Glutamatergic neuron (in vitro differentiated cells): Measurements from ENCODE around the gene SDC3. TPM values are rescaled to one million over a fixed set of nuclear protein-coding genes. Genes with fewer than 3 reads are reported as not detected.

Experiments used
- DNase-seq: peaks from one replicate; pipeline ENCODE4 v3.0.0; 2022
- H3K27ac Mint-ChIP-seq: one replicate; pipeline ENCODE4 v1.8.0; 2020; ENCODE audit warnings: mild to moderate bottlenecking, mixed read lengths, inconsistent platforms; ENCODE audit not compliant: unreplicated experiment
- H3K27me3 Mint-ChIP-seq: one replicate; pipeline ENCODE4 v1.8.0; 2020; ENCODE audit warnings: mild to moderate bottlenecking, moderate library complexity, mixed read lengths, inconsistent platforms; ENCODE audit not compliant: unreplicated experiment
- H3K36me3 Mint-ChIP-seq: one replicate; pipeline ENCODE4 v1.8.0; 2020; ENCODE audit warnings: mild to moderate bottlenecking, mixed read lengths, inconsistent platforms; ENCODE audit not compliant: unreplicated experiment
- H3K4me1 Mint-ChIP-seq: one replicate; pipeline ENCODE4 v1.8.0; 2020; ENCODE audit warnings: mild to moderate bottlenecking, low read depth, mixed read lengths, inconsistent platforms; ENCODE audit not compliant: unreplicated experiment
- H3K4me3 Mint-ChIP-seq: one replicate; pipeline ENCODE4 v1.8.0; 2020; ENCODE audit warnings: mild to moderate bottlenecking, mixed read lengths, inconsistent platforms; ENCODE audit not compliant: unreplicated experiment
- H3K9me3 Mint-ChIP-seq: one replicate; pipeline ENCODE4 v1.8.0; 2020; ENCODE audit warnings: mild to moderate bottlenecking, moderate library complexity, mixed read lengths, inconsistent platforms; ENCODE audit not compliant: unreplicated experiment
- CTCF ChIP-seq: fragments of 200-600 bp; sonication (generic); IDR thresholded peaks from one replicate; pipeline ENCODE4 v1.5.0; 2021; ENCODE audit not compliant: partially characterized antibody, unreplicated experiment
- total RNA-seq: library from RNA; stranded (reverse); fragmentation: NEBNext Ultra II Directional; extraction: Animal tissue kit (Norgen Biotek cat#: 25700); gene quantifications from one replicate; pipeline ENCODE4 v1.2.1, GENCODE V29; 2021; ENCODE audit not compliant: unreplicated experiment

SDC3 gene
- total RNA-seq, 1 donor from 2014 or later, result 41.7 TPM

DNA sequence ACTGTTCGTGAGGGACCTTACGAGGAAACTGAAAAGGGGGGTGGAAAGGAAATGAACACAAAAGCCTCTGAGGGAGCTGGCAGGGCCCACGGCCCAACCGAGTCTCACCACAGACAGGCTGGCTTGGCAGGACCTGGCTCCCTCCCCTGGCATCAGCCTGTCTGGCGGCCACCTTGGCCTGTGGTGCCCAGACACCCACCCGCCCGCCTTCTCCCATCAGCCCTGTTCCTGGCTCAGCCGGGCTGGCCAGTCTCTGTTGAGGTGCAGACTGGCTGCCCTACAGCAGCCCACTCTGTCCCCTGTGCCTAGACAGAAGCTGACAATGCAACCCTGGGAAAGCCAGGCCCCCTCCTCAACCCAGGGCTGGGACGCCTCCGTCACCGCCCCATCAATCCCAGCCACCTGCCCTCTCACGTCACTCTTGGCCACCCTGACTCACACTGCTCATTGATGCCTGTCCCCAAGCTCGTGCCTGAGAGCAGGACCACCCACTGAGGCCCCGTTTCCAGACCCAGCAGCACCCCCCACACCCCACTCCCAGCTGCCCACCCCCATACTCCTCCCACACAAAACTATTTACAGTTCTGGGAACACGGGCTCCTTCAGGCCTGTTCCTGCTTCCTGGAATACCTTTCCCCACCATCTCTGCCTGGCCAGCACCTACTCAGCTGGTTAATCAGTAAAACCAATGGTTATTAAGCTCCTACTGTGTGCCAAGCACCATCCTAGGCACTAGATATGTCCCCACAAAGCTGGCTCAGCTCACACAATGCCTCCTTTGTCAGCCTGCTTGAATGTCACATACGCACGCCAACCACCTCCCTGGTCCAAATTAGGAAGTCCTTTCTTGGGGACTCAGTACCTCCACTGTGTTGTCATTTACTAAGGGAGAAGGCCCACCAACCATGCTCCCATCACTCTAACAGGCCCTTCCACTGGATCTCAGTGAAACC lies 22.7 kb downstream of the SDC3 start:
- no peak for DNase-seq
- Mint-ChIP-seq H3K27me3 (peaks cover 2% of the 10 kb centered on the region), H3K27ac (no peak overlapping the region), H3K9me3 (peaks cover 4% of the 10 kb centered on the region), H3K4me3 (no peak overlapping the region), H3K36me3 (no peaks in the 10 kb centered on the region), H3K4me1 (peaks cover 14% of the 10 kb centered on the region)
- no peak for TF ChIP-seq CTCF

DNA sequence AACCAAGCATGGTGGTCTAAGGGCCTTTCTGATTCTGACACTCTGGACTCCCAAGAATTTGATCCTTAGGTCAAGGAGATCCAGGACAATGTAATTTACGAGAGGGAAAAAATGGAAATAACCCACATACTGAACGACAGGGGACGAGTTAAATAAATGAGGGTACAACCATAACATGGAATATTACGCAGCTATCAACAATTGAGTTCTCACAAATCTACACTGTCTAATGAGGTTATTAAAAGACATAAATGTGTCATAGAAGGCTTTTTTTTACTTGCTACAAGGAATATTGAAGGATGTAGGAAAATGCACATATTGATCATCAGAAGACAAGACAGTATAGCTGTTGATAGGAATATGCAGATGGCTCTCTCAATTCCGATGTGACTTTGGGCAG lies 23.8 kb downstream of the SDC3 start:
- peaks cover 4% of the 10 kb centered on the region for H3K27me3 Mint-ChIP-seq
- no peak for DNase-seq
- no peak for TF ChIP-seq CTCF
- no peaks in the 10 kb centered on the region for H3K36me3 Mint-ChIP-seq
- H3K27ac Mint-ChIP-seq, result no peak overlapping the region
- H3K4me3 Mint-ChIP-seq, result no peak overlapping the region
- H3K9me3 Mint-ChIP-seq, result peaks cover 4% of the 10 kb centered on the region
- peaks cover 24% of the 10 kb centered on the region for H3K4me1 Mint-ChIP-seq

GRCh38 chr1:30883389-30884172 lies 25.0 kb downstream of the SDC3 start:
- DNase-seq, result no peak
- no peak for TF ChIP-seq CTCF
- Mint-ChIP-seq H3K36me3 (no peaks in the 10 kb centered on the region), H3K27me3 (peaks cover 4% of the 10 kb centered on the region), H3K27ac (no peak overlapping the region), H3K9me3 (peaks cover 6% of the 10 kb centered on the region), H3K4me1 (peaks cover 26% of the 10 kb centered on the region), H3K4me3 (no peak overlapping the region)

DNA sequence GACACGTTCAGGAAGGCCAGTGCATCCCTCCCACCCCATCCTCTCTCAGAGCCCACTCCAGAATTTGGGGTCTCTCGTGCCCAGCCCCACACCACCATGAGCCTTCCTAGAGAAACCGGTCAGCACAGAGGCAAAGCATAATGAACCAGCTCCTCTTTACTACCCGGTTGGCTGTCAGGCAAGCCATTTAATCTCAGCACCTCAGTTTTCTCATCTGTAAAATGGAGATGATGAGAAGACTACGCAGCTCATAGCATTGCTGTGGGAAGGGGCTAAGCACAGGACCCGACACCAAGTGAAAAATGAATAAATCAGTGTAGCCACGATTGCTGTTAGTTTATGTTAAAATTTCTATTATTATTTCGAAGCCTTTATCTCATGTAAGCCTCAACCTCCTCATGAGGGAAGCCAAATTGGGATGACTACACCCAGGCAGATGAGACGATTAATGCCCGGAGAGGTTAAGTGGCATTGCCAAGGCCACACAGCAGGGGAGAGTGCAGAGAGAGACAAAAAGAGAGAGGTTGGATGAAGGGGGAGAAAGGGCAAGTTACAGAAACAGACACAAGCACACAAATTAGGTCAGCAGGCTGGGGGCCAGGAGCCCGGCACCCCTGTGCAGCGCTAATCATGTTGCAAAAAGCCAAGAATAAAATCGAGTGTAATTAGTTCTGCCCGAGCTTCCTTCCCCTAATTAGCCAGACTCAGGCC lies 25.7 kb downstream of the SDC3 start:
- no peaks in the 10 kb centered on the region for H3K36me3 Mint-ChIP-seq
- H3K27ac Mint-ChIP-seq, result no peak overlapping the region
- peaks cover 4% of the 10 kb centered on the region for H3K27me3 Mint-ChIP-seq
- H3K9me3 Mint-ChIP-seq, result peaks cover 6% of the 10 kb centered on the region
- H3K4me1 Mint-ChIP-seq, result peaks cover 23% of the 10 kb centered on the region
- H3K4me3 Mint-ChIP-seq, result no peak overlapping the region
- no peak for DNase-seq
- TF ChIP-seq CTCF, result no peak
